ENCODE results near the gene LHX1. TPM values are rescaled to one million over a fixed set of nuclear protein-coding genes. Genes with fewer than 3 reads are reported as not detected.

The LHX1 gene
- polyA plus RNA-seq, 1 of the 3 experiments (the other 2 are of a cell fraction), result not detected

GRCh38 chr17:36890398-36891168 lies 46.7 kb upstream of the LHX1 start:
- no peaks in the 10 kb centered on the region for H4K20me1 ChIP-seq (ENCODE audit: insufficient read depth)
- POLR2A ChIA-PET, result no interaction called here
- WGBS (ENCODE audit: low lambda C conversion rate), result 34% methylated on average over 7 of the region's 13 CpGs
- no peaks in the 10 kb centered on the region for H3F3A ChIP-seq (replicated peaks; ENCODE audit: insufficient read depth)
- H3K79me2 ChIP-seq (ENCODE audit: insufficient read depth), result no peaks in the 10 kb centered on the region
- no peak overlapping the region for H2AFZ ChIP-seq (ENCODE audit: low read depth)
- no peaks in the 10 kb centered on the region for H3K9me2 ChIP-seq
- H3K27me3 ChIP-seq (ENCODE audit: insufficient read depth), result no peaks in the 10 kb centered on the region; the same call in none of the 2 replicates
- H3K36me3 ChIP-seq (replicated peaks in 1 of 2; ENCODE audit: control insufficient read depth in 1 of 2, insufficient read depth in 2 of 2, low read length in 1 of 2), result no peaks in the 10 kb centered on the region
- peaks cover 0 to 18% of the 10 kb centered on the region in 2 experiments; a peak in 2 of 4 replicates for H3K4me1 ChIP-seq (ENCODE audit: control insufficient read depth in 1 of 2, insufficient read depth in 2 of 2, low read depth in 1 of 2, low read length in 1 of 2)
- H3K27ac ChIP-seq (ENCODE audit: low read depth in 2 of 2, low read length in 1 of 2), result peak overlapping the region in 1 of 2 experiments; percentile 34; a peak in 1 of 4 replicates
- no peak overlapping the region for H3K9ac ChIP-seq
- H3K4me3 ChIP-seq (ENCODE audit: low read depth in 2 of 2, low read length in 1 of 2), result no peak overlapping the region
- CTCF ChIA-PET, result interaction anchor here (1.2 kb wide), 1 partner anchor 20 kb away, joined by 3 read pairs; no protein-coding TSS in a partner anchor
- TF ChIP-seq GATA2 (CRISPR knock-in tag; IDR thresholded peaks at IDR 0.05) (peak; percentile 70), RXRA (IDR thresholded peaks at IDR 0.05; ENCODE audit: borderline replicate concordance, low read depth) (no peak), RAD21 (IDR thresholded peaks at IDR 0.05; ENCODE audit: low read length) (no peak)
- no peaks in the 10 kb centered on the region for H3K9me3 ChIP-seq
- DNase-seq, result peak; percentile 66
- no peak overlapping the region for H3K4me2 ChIP-seq

GRCh38 chr17:36892112-36892838 lies 45.0 kb upstream of the LHX1 start:
- Histone ChIP-seq H3K27me3 (ENCODE audit: insufficient read depth) (no peaks in the 10 kb centered on the region; the same call in none of the 2 replicates), H3K4me1 (ENCODE audit: control insufficient read depth in 1 of 2, insufficient read depth in 2 of 2, low read depth in 1 of 2, low read length in 1 of 2) (peaks cover 0 to 18% of the 10 kb centered on the region in 2 experiments; a peak in 2 of 4 replicates), H3K4me3 (ENCODE audit: low read depth in 2 of 2, low read length in 1 of 2) (no peak overlapping the region), H3F3A (replicated peaks; ENCODE audit: insufficient read depth) (no peaks in the 10 kb centered on the region), H3K9me3 (no peaks in the 10 kb centered on the region), H3K36me3 (replicated peaks in 1 of 2; ENCODE audit: control insufficient read depth in 1 of 2, insufficient read depth in 2 of 2, low read length in 1 of 2) (no peaks in the 10 kb centered on the region), H2AFZ (ENCODE audit: low read depth) (no peak overlapping the region), H3K27ac (ENCODE audit: low read depth in 2 of 2, low read length in 1 of 2) (no peak overlapping the region), H4K20me1 (ENCODE audit: insufficient read depth) (no peaks in the 10 kb centered on the region), H3K9ac (no peak overlapping the region), H3K4me2 (no peak overlapping the region), H3K9me2 (no peaks in the 10 kb centered on the region), H3K79me2 (ENCODE audit: insufficient read depth) (no peaks in the 10 kb centered on the region)
- POLR2A ChIA-PET, result no interaction called here
- TF ChIP-seq RXRA (IDR thresholded peaks at IDR 0.05; ENCODE audit: borderline replicate concordance, low read depth) (no peak), GATA2 (CRISPR knock-in tag; IDR thresholded peaks at IDR 0.05) (no peak), YY1 (IDR thresholded peaks at IDR 0.05; ENCODE audit: low read depth) (no peak), CHD2 (IDR thresholded peaks at IDR 0.05; ENCODE audit: low read length, partially characterized antibody) (no peak), FOXJ3 (CRISPR knock-in tag; IDR thresholded peaks at IDR 0.05) (no peak), GABPA (IDR thresholded peaks at IDR 0.05; ENCODE audit: low read depth) (no peak), NFIC (IDR thresholded peaks at IDR 0.05; ENCODE audit: borderline replicate concordance) (no peak), IRF3 (IDR thresholded peaks at IDR 0.05; ENCODE audit: low read depth, low read length) (no peak), SMC3 (IDR thresholded peaks at IDR 0.05; ENCODE audit: low read depth, low read length) (no peak), NRF1 (IDR thresholded peaks at IDR 0.05; ENCODE audit: low read depth, low read length) (no peak), RFX5 (IDR thresholded peaks at IDR 0.05; ENCODE audit: low read length) (no peak), MEF2A (IDR thresholded peaks at IDR 0.05; ENCODE audit: borderline replicate concordance, low read depth) (no peak), SIN3A (IDR thresholded peaks at IDR 0.05; ENCODE audit: borderline replicate concordance, low read depth, low read length) (no peak), RCOR1 (IDR thresholded peaks at IDR 0.05; ENCODE audit: low read length) (no peak), FOXM1 (IDR thresholded peaks at IDR 0.05; ENCODE audit: low read depth) (no peak), RAD21 (IDR thresholded peaks at IDR 0.05; ENCODE audit: low read length) (no peak), ELF1 (IDR thresholded peaks at IDR 0.05) (no peak), PBX3 (IDR thresholded peaks at IDR 0.05) (no peak), EZH2phosphoT487 (IDR thresholded peaks at IDR 0.05; ENCODE audit: borderline replicate concordance, low read depth) (no peak), USF2 (IDR thresholded peaks at IDR 0.05; ENCODE audit: borderline replicate concordance, low read depth, low read length) (no peak)
- no peak for DNase-seq
- CTCF ChIA-PET, result interaction anchor here (1.0 kb wide), 1 partner anchor 348 kb away, joined by 3 read pairs; no protein-coding TSS in a partner anchor
- 70% methylated on average over 5 of the region's 7 CpGs for WGBS (ENCODE audit: low lambda C conversion rate)
